DND-41 (cell line): ENCODE data around the gene MYO1B.

Experiments used
- CTCF ChIP-seq: IDR thresholded peaks from 2 replicates; pipeline ENCODE4 v1.5.1; 2012; ENCODE audit warnings: borderline replicate concordance, low read length, moderate library complexity, mild to moderate bottlenecking; ENCODE audit not compliant: poor library complexity, severe bottlenecking; ENCODE audit errors: extremely low read depth
- EZH2 ChIP-seq: IDR thresholded peaks from 3 replicates; pipeline ENCODE4 v1.6.1; 2012; ENCODE audit warnings: borderline replicate concordance, low read depth, mild to moderate bottlenecking, moderate library complexity, low read length, inconsistent platforms; ENCODE audit not compliant: severe bottlenecking

- TF ChIP-seq CTCF (no peak), EZH2 (no peak)
These were observed 83.1 kb downstream of the MYO1B start for GRCh38 chr2:191328150-191328809.
